CD4-positive, alpha-beta T cell (primary cell): ENCODE data around the gene GSE1. TPM values are rescaled to one million over a fixed set of nuclear protein-coding genes. Genes with fewer than 3 reads are reported as not detected.
A peak's percentile ranks its signal among the peaks of the same experiment; 100 is the strongest.

Experiments
- ATAC-seq: fragments of 200-7000 bp; cut with Tn5 transposase; one replicate; pipeline ENCODE4 v1.10.0; 2022; ENCODE audit warnings: mild to moderate bottlenecking; ENCODE audit not compliant: poor library complexity
- CTCF ChIA-PET: fragments of 350-600 bp; sonication (Branson Sonifier 250); formaldehyde crosslinking; loops from one replicate; lab custom pipeline; 2021; ENCODE audit warnings: antibody characterized with exemption, inconsistent platforms; lab: Charles Lee
- POLR2A ChIA-PET: fragments of 350-600 bp; sonication (Branson Sonifier 250); formaldehyde crosslinking; loops from one replicate; lab custom pipeline; 2021; ENCODE audit warnings: antibody characterized with exemption, inconsistent platforms; lab: Charles Lee
- DNase-seq, 14 experiments: peaks; one replicate each; pipeline ENCODE4 v3.0.0-alpha.2; 2013 to 2020; ENCODE audit warnings: mixed read lengths in 2 of 14
- H3K27ac ChIP-seq, 2 donors: one replicate each; pipeline versions ENCODE4 v1.5.1 to v1.7.0; 2013; ENCODE audit warnings: low read length in 2 of 2, low read depth in 1 of 2, mild to moderate bottlenecking in 1 of 2
- H3K27me3 ChIP-seq, 2 experiments: 1 replicate in 1 of 2; 2 replicates in 1 of 2; pipeline versions ENCODE4 v1.6.1 to v1.7.0; 2013; ENCODE audit warnings: low read length in 2 of 2, control low read depth in 1 of 2, mild to moderate bottlenecking in 1 of 2, moderate library complexity in 1 of 2; ENCODE audit not compliant: insufficient read depth in 2 of 2, control insufficient read depth in 1 of 2
- H3K36me3 ChIP-seq: one replicate; pipeline ENCODE4 v1.6.1; 2013; ENCODE audit warnings: low read length, control low read depth; ENCODE audit not compliant: insufficient read depth
- H3K4me1 ChIP-seq: one replicate; pipeline ENCODE4 v1.6.1; 2013; ENCODE audit warnings: low read length, control low read depth; ENCODE audit not compliant: insufficient read depth
- H3K4me3 ChIP-seq: one replicate; pipeline ENCODE4 v1.5.1; 2013; ENCODE audit warnings: mild to moderate bottlenecking, low read length, moderate library complexity
- H3K9me3 ChIP-seq, 2 experiments: 1 replicate in 1 of 2; 2 replicates in 1 of 2; pipeline versions ENCODE4 v1.6.1 to v1.7.0; 2013; ENCODE audit warnings: low read length in 2 of 2, mild to moderate bottlenecking in 2 of 2, control low read depth in 1 of 2, moderate library complexity in 1 of 2; ENCODE audit not compliant: control insufficient read depth in 1 of 2, insufficient read depth in 1 of 2
- H3K27ac Mint-ChIP-seq: one replicate; pipeline ENCODE4 v1.8.0; 2020; ENCODE audit warnings: mixed read lengths
- H3K27me3 Mint-ChIP-seq: one replicate; pipeline ENCODE4 v1.8.0; 2021; ENCODE audit warnings: mixed read lengths
- H3K36me3 Mint-ChIP-seq: one replicate; pipeline ENCODE4 v1.8.0; 2021; ENCODE audit warnings: low read depth, mixed read lengths
- H3K4me1 Mint-ChIP-seq: one replicate; pipeline ENCODE4 v1.8.0; 2021; ENCODE audit warnings: low read depth, mixed read lengths
- H3K4me3 Mint-ChIP-seq: one replicate; pipeline ENCODE4 v1.8.0; 2020; ENCODE audit warnings: mild to moderate bottlenecking, mixed read lengths
- H3K9me3 Mint-ChIP-seq: one replicate; pipeline ENCODE4 v1.8.0; 2020; ENCODE audit warnings: mixed read lengths
- CTCF ChIP-seq: fragments of 200-600 bp; IDR thresholded peaks from one replicate; pipeline ENCODE4 v1.8.0; 2022; ENCODE audit warnings: antibody characterized with exemption, mild to moderate bottlenecking
- intact Hi-C, 2 experiments: fragments of 100-400 bp; cut with DNase I in 1 of 2; cut with micrococcal nuclease in 1 of 2; formaldehyde crosslinking; loops; one replicate each; pipeline versions ENCODE4 v1.15.1 to v1.9.0; 2023 to 2025; cut with DNase I, micrococcal nuclease
- total RNA-seq, 174 experiments: library from RNA in 2 of 174; stranded (reverse) in 2 of 174; gene quantifications; one replicate each; pipeline ENCODE4 v1.2.3 and lab custom pipeline; 2021 to 2026

Gene GSE1
- total RNA-seq, 2 experiments from 2014 or later, result 11.7 to 13.7 TPM

GRCh38 chr16:85612191-85612800 is 826 bp upstream of the GSE1 start:
- Mint-ChIP-seq H3K9me3 (no peaks in the 10 kb centered on the region), H3K27me3 (peaks cover 24% of the 10 kb centered on the region), H3K36me3 (no peaks in the 10 kb centered on the region), H3K27ac (peak overlapping the region; percentile 14), H3K4me1 (peaks cover 28% of the 10 kb centered on the region), H3K4me3 (peak overlapping the region; percentile 84)
- intact Hi-C loops, result loop anchor here in 1 of 2 experiments (2.0 to 10.0 kb wide), 2 partner anchors 305 to 337 kb away; no protein-coding TSS in a partner anchor
- Histone ChIP-seq H3K9me3 (no peaks in the 10 kb centered on the region), H3K4me1 (peaks cover 69% of the 10 kb centered on the region), H3K36me3 (no peaks in the 10 kb centered on the region), H3K4me3 (peak overlapping the region; percentile 57), H3K27ac (no peak overlapping the region), H3K27me3 (peaks cover 6 to 7% of the 10 kb centered on the region in 2 experiments)
- DNase-seq, result peak in 5 of 14 experiments; percentile 11 to 65 (median 33)
- POLR2A ChIA-PET, result interaction anchor here (1.2 to 1.8 kb wide), 5 partner anchors 55 to 192 kb away, joined by 3 to 10 read pairs (median 4); no protein-coding TSS in a partner anchor
- TF ChIP-seq CTCF, result no peak
- no peak for ATAC-seq
- CTCF ChIA-PET, result interaction anchor here (1.8 kb wide), 1 partner anchor 192 kb away, joined by 10 read pairs; no protein-coding TSS in a partner anchor

GRCh38 chr16:85613604-85614337 is 649 bp downstream of the GSE1 start:
- DNase-seq, result peak in 4 of 14 experiments; percentile 18 to 58 (median 30)

More at GRCh38 chr16:85613604-85614337, 649 bp downstream of the GSE1 start:
- Histone ChIP-seq H3K4me1 (peaks cover 71% of the 10 kb centered on the region), H3K27ac (no peak overlapping the region), H3K27me3 (peaks cover 6 to 7% of the 10 kb centered on the region in 2 experiments), H3K36me3 (no peaks in the 10 kb centered on the region), H3K4me3 (peak overlapping the region; percentile 57), H3K9me3 (no peaks in the 10 kb centered on the region)
- ATAC-seq, result no peak
- Mint-ChIP-seq H3K4me3 (peak overlapping the region; percentile 69), H3K9me3 (no peaks in the 10 kb centered on the region), H3K36me3 (no peaks in the 10 kb centered on the region), H3K4me1 (peaks cover 33% of the 10 kb centered on the region), H3K27ac (no peak overlapping the region), H3K27me3 (peaks cover 29% of the 10 kb centered on the region)
- TF ChIP-seq CTCF, result no peak
- ChIA-PET POLR2A (interaction anchor here (0.6 to 1.8 kb wide), 5 partner anchors 56 to 197 kb away, joined by 3 to 10 read pairs (median 4); no protein-coding TSS in a partner anchor), CTCF (interaction anchor here (1.8 kb wide), 1 partner anchor 193 kb away, joined by 10 read pairs; no protein-coding TSS in a partner anchor)
- intact Hi-C loops, result loop anchor here in 1 of 2 experiments (2.0 to 10.0 kb wide), 2 partner anchors 307 to 339 kb away; no protein-coding TSS in a partner anchor
